SK-N-SH (cell line): Measurements from ENCODE around the gene AAMP.

Experiments
- YY1 ChIP-seq: IDR thresholded peaks from 2 replicates; pipeline ENCODE4 v1.4.0; 2012; ENCODE audit warnings: low read depth, mild to moderate bottlenecking
- TF ChIP-seq, protein P1 (sequence below): fragments of 150-350 bp; IDR thresholded peaks from 2 replicates; pipeline ENCODE4 v1.6.1; 2017; ENCODE audit warnings: antibody characterized with exemption, low read length, low read depth, borderline replicate concordance

DNA sequence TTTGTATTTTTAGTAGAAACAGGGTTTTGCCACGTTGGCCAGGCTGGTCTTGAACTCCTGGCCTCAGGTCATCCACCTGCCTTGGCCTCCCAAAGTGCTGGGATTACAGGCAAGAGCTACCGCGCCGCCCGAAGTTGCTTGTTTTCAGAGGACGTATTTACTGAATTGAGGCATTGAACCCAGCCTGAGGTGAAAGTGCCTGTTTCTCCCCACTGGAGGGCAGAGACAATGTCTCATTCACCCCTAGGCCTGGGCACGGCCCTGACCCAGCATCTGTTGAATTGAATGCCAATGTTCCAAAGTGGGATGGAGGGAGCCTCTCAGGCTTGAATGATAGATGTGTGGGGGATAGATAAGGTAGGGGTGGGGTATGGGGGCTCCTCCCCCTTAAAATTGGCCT, 26.9 kb upstream of the AAMP start:
- no peak for TF ChIP-seq YY1
- TF ChIP-seq, protein P1, sequence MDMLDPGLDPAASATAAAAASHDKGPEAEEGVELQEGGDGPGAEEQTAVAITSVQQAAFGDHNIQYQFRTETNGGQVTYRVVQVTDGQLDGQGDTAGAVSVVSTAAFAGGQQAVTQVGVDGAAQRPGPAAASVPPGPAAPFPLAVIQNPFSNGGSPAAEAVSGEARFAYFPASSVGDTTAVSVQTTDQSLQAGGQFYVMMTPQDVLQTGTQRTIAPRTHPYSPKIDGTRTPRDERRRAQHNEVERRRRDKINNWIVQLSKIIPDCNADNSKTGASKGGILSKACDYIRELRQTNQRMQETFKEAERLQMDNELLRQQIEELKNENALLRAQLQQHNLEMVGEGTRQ = no peak
